ENCODE results near the gene EPB41L5.
"Not testable (repeated sequence)": the region's sequence is repeated elsewhere in the genome, so short reads cannot be mapped to it uniquely, and the experiment has no call there.

EPB41L5 gene

GRCh38 chr2:120012771-120013596 lies at the start of gene EPB41L5:
Gene EPB41L5, plus strand, starts transcription at chr2:120013077. Its CDS starts 6,008 bp downstream, at chr2:120019085.
- DNase-seq (ENCODE audit: low spot score), result peak; percentile 42

- no peak for DNase-seq (ENCODE audit: low spot score)
These were observed 31.0 kb upstream of the EPB41L5 start for GRCh38 chr2:119981896-119982295.

GRCh38 chr2:119982506-119982905 lies 30.4 kb upstream of the EPB41L5 start:
- no peak for DNase-seq (ENCODE audit: low spot score)

GRCh38 chr2:119983108-119983507 lies 29.8 kb upstream of the EPB41L5 start:
- no peak for DNase-seq (ENCODE audit: low spot score)

GRCh38 chr2:119996148-119996547 lies 16.7 kb upstream of the EPB41L5 start:
- no peak for DNase-seq (ENCODE audit: low spot score)

- DNase-seq (ENCODE audit: low spot score), result not testable (repeated sequence)
These were observed 15.7 kb upstream of the EPB41L5 start for GRCh38 chr2:119996896-119997891.

- DNase-seq (ENCODE audit: low spot score), result no peak
These were observed 11.4 kb upstream of the EPB41L5 start for GRCh38 chr2:120001471-120001870.

GRCh38 chr2:120004254-120004653 lies 8.6 kb upstream of the EPB41L5 start:
- no peak for DNase-seq (ENCODE audit: low spot score)

- DNase-seq (ENCODE audit: low spot score), result no peak
These were observed 6.9 kb upstream of the EPB41L5 start for GRCh38 chr2:120005834-120006521.

GRCh38 chr2:120007851-120008250 lies 5.0 kb upstream of the EPB41L5 start:
- DNase-seq (ENCODE audit: low spot score), result no peak

- DNase-seq (ENCODE audit: low spot score), result peak; percentile 8
These were observed 514 bp upstream of the EPB41L5 start for GRCh38 chr2:120012363-120012762.

- DNase-seq (ENCODE audit: low spot score), result no peak
These were observed 833 bp downstream of the EPB41L5 start for GRCh38 chr2:120013597-120014223.

GRCh38 chr2:120014226-120014980 lies 1.5 kb downstream of the EPB41L5 start:
- no peak for DNase-seq (ENCODE audit: low spot score)

GRCh38 chr2:120016800-120017199 lies 3.9 kb downstream of the EPB41L5 start:
- DNase-seq (ENCODE audit: low spot score), result no peak

GRCh38 chr2:120017201-120017600 lies 4.3 kb downstream of the EPB41L5 start:
- no peak for DNase-seq (ENCODE audit: low spot score)

- no peak for DNase-seq (ENCODE audit: low spot score)
These were observed 5.7 kb downstream of the EPB41L5 start for GRCh38 chr2:120018549-120018948.

GRCh38 chr2:120020554-120020953 lies 7.7 kb downstream of the EPB41L5 start:
- no peak for DNase-seq (ENCODE audit: low spot score)

GRCh38 chr2:120022505-120022904 lies 9.6 kb downstream of the EPB41L5 start:
- not testable (repeated sequence) for DNase-seq (ENCODE audit: low spot score)

GRCh38 chr2:120026890-120027289 lies 14.0 kb downstream of the EPB41L5 start:
- DNase-seq (ENCODE audit: low spot score), result no peak

- DNase-seq (ENCODE audit: low spot score), result no peak
These were observed 15.9 kb downstream of the EPB41L5 start for GRCh38 chr2:120028795-120029194.
